RWPE1 (cell line): ENCODE data around the gene APOL1.
A peak's percentile ranks its signal among the peaks of the same experiment; 100 is the strongest.

Source experiments
- CTCF ChIA-PET: fragments of 350-600 bp; sonication (Branson Sonifier 250); formaldehyde crosslinking; extraction: SDS; loops from one replicate; lab custom pipeline; 2021; lab: Yijun Ruan, JAX
- POLR2A ChIA-PET: fragments of 400-600 bp; formaldehyde crosslinking; extraction: SDS; loops from one replicate; lab custom pipeline; 2020; ENCODE audit warnings: antibody characterized with exemption; ENCODE audit not compliant: low non-redundant PET; lab: Yijun Ruan, JAX
- DNase-seq: peaks from one replicate; pipeline ENCODE4 v3.0.0; 2012; ENCODE audit warnings: low spot score
- H3K27ac ChIP-seq: fragments of 450-650 bp; 2 replicates; pipeline ENCODE4 v1.5.1; 2017
- TF ChIP-seq, protein P1 (sequence below): fragments of 450-650 bp; conservative IDR thresholded peaks from 2 replicates; pipeline ENCODE4 v1.5.1; 2017; ENCODE audit warnings: low read depth, mild to moderate bottlenecking

APOL1 gene

DNA sequence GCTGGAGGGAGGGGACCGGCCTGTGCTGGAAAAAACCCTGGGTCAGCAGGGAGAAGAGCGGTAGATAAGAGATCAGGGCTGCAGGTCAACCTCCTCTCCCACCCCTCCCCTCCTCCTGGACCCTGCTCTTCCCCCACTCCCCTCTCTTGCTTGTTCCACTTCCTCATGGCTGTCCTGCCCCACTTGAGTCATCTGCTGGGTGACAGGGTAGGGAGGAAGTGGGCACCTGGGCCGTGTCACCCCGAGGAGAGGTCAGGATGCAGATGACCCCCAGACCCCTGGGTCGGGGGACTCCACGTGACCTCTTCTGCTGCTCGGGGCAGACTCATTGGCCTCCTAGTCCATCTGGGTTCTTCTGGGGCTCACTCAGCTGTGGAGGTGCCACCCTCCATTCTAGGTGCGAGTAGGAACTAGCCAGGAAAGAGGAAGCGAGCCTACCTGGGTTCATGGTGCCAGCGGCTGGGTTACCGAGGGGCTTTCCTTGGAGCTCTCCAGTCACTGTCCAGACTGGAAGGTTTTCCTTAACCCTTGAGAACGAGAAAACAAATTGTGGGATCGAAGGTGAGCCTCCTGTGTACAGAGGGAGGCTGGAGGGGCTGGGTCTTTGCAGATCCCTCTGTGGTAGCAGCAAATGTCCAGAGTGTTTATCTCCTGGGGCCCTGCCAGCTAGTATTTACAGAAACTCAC is 20.1 kb upstream of the APOL1 start:
- ChIA-PET POLR2A (no interaction called here), CTCF (no interaction called here)
- H3K27ac ChIP-seq: no peak overlapping the region
- TF ChIP-seq, protein P1, sequence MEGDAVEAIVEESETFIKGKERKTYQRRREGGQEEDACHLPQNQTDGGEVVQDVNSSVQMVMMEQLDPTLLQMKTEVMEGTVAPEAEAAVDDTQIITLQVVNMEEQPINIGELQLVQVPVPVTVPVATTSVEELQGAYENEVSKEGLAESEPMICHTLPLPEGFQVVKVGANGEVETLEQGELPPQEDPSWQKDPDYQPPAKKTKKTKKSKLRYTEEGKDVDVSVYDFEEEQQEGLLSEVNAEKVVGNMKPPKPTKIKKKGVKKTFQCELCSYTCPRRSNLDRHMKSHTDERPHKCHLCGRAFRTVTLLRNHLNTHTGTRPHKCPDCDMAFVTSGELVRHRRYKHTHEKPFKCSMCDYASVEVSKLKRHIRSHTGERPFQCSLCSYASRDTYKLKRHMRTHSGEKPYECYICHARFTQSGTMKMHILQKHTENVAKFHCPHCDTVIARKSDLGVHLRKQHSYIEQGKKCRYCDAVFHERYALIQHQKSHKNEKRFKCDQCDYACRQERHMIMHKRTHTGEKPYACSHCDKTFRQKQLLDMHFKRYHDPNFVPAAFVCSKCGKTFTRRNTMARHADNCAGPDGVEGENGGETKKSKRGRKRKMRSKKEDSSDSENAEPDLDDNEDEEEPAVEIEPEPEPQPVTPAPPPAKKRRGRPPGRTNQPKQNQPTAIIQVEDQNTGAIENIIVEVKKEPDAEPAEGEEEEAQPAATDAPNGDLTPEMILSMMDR: no peak
- no peak for DNase-seq

GRCh38 chr22:36233796-36234195 is 19.1 kb upstream of the APOL1 start:
- DNase-seq: no peak
- TF ChIP-seq, protein P1: no peak
- CTCF ChIA-PET: no interaction called here

DNA sequence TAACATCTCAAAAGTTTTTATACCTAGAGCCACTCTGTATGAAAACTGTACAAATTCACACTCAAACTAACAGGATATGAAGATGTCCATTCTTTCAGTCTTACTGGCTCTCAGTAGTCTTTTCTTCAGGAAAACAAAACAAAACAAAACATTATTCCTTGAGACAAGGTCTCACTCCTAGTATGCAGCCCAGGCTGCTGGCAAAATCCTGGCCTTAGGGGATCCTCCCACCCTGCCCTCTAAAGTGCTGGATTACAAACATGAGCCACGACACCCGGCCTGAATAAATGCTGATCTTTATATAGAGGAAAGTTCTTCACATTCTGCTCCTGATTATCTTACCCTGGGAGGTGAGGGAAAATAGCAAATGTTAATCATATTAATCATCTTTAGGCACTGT is 18.7 kb upstream of the APOL1 start:
- TF ChIP-seq, protein P1: no peak
- H3K27ac ChIP-seq: no peak overlapping the region
- ChIA-PET CTCF (no interaction called here), POLR2A (no interaction called here)
- no peak for DNase-seq

More at GRCh38 chr22:36233796-36234195, 19.1 kb upstream of the APOL1 start:
- no peak overlapping the region for H3K27ac ChIP-seq
- POLR2A ChIA-PET: no interaction called here

DNA sequence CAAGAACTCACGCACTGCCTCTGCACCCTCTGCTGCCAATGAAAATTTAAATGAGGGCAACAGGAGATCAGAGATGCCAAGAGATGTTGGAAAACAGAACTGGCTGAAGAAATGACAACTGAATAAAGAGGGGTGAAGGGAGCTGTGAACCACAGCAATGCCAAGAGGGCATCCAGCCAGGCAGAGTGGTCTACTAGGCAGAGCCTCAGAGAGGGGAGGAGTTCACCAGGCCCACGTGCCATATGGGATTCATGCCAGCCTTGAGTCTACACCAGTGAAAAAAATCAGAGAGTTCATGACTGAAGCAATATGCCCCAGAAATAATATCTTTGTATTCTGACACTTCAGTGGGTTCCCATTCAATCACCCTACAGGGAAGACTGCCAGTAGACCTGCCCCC is 18.0 kb upstream of the APOL1 start:
- DNase-seq: no peak

DNA sequence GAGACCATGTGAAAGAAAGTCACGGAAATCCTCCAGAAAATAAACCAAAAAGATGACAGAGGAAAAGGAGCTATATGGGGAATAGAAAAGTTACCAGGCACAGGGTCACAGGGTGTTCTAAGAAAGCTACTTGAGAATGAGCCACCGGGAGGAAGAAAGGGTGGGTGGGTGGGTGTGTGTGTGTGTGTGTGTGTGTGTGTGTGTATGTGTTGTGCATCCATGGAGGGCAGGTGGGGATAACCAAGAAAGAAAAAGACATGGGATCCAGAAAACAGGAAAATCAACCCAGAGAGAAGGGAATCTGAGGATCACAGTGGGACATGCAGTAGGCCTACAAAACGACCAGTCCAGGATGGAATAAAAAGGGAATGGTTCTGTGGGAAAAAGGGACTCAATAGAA is 17.3 kb upstream of the APOL1 start:
- CTCF ChIA-PET: no interaction called here

More for the DNA sequence above, 18.0 kb upstream of the APOL1 start:
- TF ChIP-seq, protein P1: no peak
- POLR2A ChIA-PET: no interaction called here
- H3K27ac ChIP-seq: no peak overlapping the region
- CTCF ChIA-PET: no interaction called here

GRCh38 chr22:36236388-36237319 is 16.3 kb upstream of the APOL1 start:
- ChIA-PET POLR2A (no interaction called here), CTCF (interaction anchor here (0.6 kb wide), 2 partner anchors 14 to 665 kb away, joined by 3 to 4 read pairs; no protein-coding TSS in a partner anchor)
- TF ChIP-seq, protein P1: no peak
- no peak for DNase-seq
- H3K27ac ChIP-seq: peak overlapping the region; percentile 89

More for the DNA sequence above, 17.3 kb upstream of the APOL1 start:
- H3K27ac ChIP-seq: no peak overlapping the region
- POLR2A ChIA-PET: no interaction called here
- no peak for DNase-seq
- TF ChIP-seq, protein P1: no peak
